ENCODE results near the gene AMOTL1. TPM values are rescaled to one million over a fixed set of nuclear protein-coding genes. Genes with fewer than 3 reads are reported as not detected.

AMOTL1 gene
- total and polyA plus RNA-seq, 12 donors = 3.0 to 26.7 (median 19.5) TPM

DNA sequence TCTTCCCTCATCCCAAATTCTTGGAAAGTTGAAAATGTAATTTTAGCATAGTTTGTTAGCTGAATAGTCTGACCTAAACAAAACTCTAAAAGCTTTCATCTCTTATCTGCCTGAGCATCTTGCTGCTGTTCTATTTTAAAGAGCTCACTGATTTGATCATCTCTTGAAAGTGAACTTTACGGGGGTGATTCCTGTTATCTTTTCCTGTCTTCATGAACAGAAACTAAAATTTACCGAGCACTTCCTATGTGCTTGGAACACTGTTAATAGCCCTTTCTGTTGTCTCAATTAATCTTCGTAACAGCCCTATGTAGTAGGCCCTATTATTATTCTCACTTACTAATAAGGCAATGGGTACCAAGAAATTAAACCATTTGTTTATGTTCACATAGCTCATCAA is 12.3 kb downstream of the AMOTL1 start:
- H3K36me3 ChIP-seq (replicated peaks in 1 of 2) = no peaks in the 10 kb centered on the region
- intact Hi-C loops (cut with DNase I) = no loop called here
- no peaks in the 10 kb centered on the region for H3K27me3 ChIP-seq
- 12 to 26% (median 24%) methylated on average over 3 of the region's 3 CpGs for WGBS, 4 donors
- no peaks in the 10 kb centered on the region for H3K9me3 ChIP-seq (replicated peaks in 1 of 3)
- H3K27ac ChIP-seq = peak overlapping the region in 2 of 5 donors; percentile 42 to 43
- TF ChIP-seq, protein P1, sequence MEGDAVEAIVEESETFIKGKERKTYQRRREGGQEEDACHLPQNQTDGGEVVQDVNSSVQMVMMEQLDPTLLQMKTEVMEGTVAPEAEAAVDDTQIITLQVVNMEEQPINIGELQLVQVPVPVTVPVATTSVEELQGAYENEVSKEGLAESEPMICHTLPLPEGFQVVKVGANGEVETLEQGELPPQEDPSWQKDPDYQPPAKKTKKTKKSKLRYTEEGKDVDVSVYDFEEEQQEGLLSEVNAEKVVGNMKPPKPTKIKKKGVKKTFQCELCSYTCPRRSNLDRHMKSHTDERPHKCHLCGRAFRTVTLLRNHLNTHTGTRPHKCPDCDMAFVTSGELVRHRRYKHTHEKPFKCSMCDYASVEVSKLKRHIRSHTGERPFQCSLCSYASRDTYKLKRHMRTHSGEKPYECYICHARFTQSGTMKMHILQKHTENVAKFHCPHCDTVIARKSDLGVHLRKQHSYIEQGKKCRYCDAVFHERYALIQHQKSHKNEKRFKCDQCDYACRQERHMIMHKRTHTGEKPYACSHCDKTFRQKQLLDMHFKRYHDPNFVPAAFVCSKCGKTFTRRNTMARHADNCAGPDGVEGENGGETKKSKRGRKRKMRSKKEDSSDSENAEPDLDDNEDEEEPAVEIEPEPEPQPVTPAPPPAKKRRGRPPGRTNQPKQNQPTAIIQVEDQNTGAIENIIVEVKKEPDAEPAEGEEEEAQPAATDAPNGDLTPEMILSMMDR (IDR thresholded peaks at IDR 0.05) = no peak
- TF ChIP-seq POLR2A (IDR thresholded peaks at IDR 0.05) = no peak
- no peak for DNase-seq
- H3K4me3 ChIP-seq = peak overlapping the region in 1 of 4 donors; percentile 30
- peaks cover 0 to 45% of the 10 kb centered on the region in 2 donors for H3K4me1 ChIP-seq (replicated peaks in 1 of 2)

DNA sequence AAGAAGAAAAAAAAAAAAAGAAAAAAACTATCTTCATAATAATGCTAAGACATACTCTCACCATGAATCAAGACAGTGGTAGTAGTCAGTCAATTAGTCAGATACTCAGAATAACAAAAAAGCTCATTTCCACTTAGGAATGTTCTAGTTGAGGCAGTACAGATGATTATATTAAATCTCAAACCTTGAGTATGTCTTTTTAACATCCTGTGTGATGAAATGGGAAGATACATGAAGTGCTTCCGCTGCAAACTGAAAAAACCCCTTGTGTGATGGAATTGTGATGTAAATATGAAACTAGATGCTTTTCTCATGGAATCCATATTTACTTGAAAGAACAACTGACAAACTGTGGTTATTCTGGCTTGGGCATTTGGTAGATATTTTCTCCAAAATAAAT is 13.7 kb downstream of the AMOTL1 start:
- H3K27ac ChIP-seq = no peak overlapping the region
- intact Hi-C loops (cut with DNase I) = no loop called here
- no peaks in the 10 kb centered on the region for H3K27me3 ChIP-seq
- no peaks in the 10 kb centered on the region for H3K9me3 ChIP-seq (replicated peaks in 1 of 3)
- DNase-seq = no peak
- H3K4me3 ChIP-seq = no peak overlapping the region
- H3K4me1 ChIP-seq (replicated peaks in 1 of 2) = peaks cover 0 to 41% of the 10 kb centered on the region in 2 donors
- H3K36me3 ChIP-seq (replicated peaks in 1 of 2) = no peaks in the 10 kb centered on the region
- TF ChIP-seq, protein P1 (IDR thresholded peaks at IDR 0.05) = no peak
- TF ChIP-seq POLR2A (IDR thresholded peaks at IDR 0.05) = no peak
- WGBS, 4 donors = 77 to 89% (median 87%) methylated on average over 1 of the region's 1 CpG

DNA sequence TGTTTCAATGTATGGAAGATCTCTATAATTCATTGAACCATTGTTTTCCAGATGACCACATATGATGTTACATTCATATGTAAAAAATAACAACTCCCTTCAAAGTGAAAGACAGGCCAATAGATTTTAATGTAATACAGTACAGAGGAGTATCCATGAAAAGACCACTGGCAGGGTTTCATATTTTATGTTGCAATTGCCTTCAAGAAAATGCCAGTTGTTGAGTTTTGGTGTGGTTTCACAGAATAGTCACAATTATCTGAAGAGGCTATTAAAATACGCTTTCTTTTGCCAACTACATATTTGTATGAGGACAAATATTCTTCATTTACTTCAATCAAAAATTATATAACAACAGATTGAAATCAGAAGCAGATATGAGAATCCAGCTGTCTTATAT is 14.3 kb downstream of the AMOTL1 start:
- Histone ChIP-seq H3K36me3 (replicated peaks in 1 of 2) (no peaks in the 10 kb centered on the region), H3K27me3 (no peaks in the 10 kb centered on the region), H3K4me3 (no peak overlapping the region), H3K9me3 (replicated peaks in 1 of 3) (no peaks in the 10 kb centered on the region), H3K4me1 (replicated peaks in 1 of 2) (peaks cover 0 to 38% of the 10 kb centered on the region in 2 donors), H3K27ac (no peak overlapping the region)
- TF ChIP-seq, protein P1 (IDR thresholded peaks at IDR 0.05) = no peak
- DNase-seq = no peak
- intact Hi-C loops (cut with DNase I) = no loop called here
- 71 to 80% (median 75%) methylated on average over 1 of the region's 1 CpG for WGBS, 4 donors

DNA sequence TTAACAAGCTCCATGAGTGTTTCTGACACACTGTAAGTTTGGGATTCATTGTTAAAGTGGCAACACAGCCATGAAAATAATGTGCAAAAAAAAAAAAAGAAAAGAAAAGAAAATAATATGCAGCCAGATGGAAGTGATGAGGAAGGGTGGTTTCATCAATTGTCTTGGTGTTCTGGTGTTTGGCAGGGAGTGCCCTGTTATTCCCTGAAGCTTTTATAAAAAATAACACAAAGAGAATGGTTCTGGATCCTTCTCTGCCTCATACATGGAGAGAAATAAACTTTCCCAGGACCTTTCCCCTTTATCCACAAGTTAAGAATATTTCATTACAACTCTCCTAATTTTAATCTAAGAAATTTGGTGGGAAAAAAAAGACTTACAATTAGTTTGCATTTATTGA is 16.7 kb downstream of the AMOTL1 start:
- intact Hi-C loops (cut with DNase I) = loop anchor here in 1 of 2 donors (5.0 kb wide), 1 partner anchor 112 kb away; no protein-coding TSS in a partner anchor
- peaks cover 0 to 52% of the 10 kb centered on the region in 2 donors for H3K4me1 ChIP-seq (replicated peaks in 1 of 2)

More for the DNA sequence above, 16.7 kb downstream of the AMOTL1 start:
- Histone ChIP-seq H3K27me3 (no peaks in the 10 kb centered on the region), H3K4me3 (no peak overlapping the region), H3K9me3 (replicated peaks in 1 of 3) (no peaks in the 10 kb centered on the region), H3K27ac (no peak overlapping the region), H3K36me3 (replicated peaks in 1 of 2) (no peaks in the 10 kb centered on the region)
- no peak for DNase-seq
- TF ChIP-seq POLR2A (IDR thresholded peaks at IDR 0.05) = no peak
- TF ChIP-seq, protein P1 (IDR thresholded peaks at IDR 0.05) = no peak

Data from adrenal gland (tissue), 12 donors.